Right renal cortex interstitium (tissue), 3 donors: ENCODE measurements around the gene SAMD5. TPM values are rescaled to one million over a fixed set of nuclear protein-coding genes. Genes with fewer than 3 reads are reported as not detected.

Source experiments
- DNase-seq, 3 donors: peaks; one replicate each; pipeline ENCODE4 v3.0.0-alpha.2; 2013; ENCODE audit warnings: low read depth in 3 of 3, low spot score in 2 of 3
- polyA plus RNA-seq, 3 donors: library from polyadenylated mRNA; unstranded; fragments of 120-200 nt; gene quantifications; one replicate each; pipeline ENCODE4 v1.2.1, GENCODE V29; 2013; ENCODE audit not compliant: insufficient read length in 3 of 3

The SAMD5 gene
- polyA plus RNA-seq, 3 donors = 12.6 to 14.9 (median 14.4) TPM

- no peak for DNase-seq
Observed at GRCh38 chr6:147564556-147564955, 56.1 kb downstream of the SAMD5 start.

GRCh38 chr6:147566244-147566898 is 57.9 kb downstream of the SAMD5 start:
- DNase-seq = no peak

GRCh38 chr6:147567141-147567805 is 58.8 kb downstream of the SAMD5 start:
- no peak for DNase-seq

GRCh38 chr6:147569788-147570187 is 61.3 kb downstream of the SAMD5 start:
- no peak for DNase-seq

- DNase-seq = no peak
Observed at GRCh38 chr6:147570681-147571080, 62.2 kb downstream of the SAMD5 start.

GRCh38 chr6:147577488-147577887 is 69.0 kb downstream of the SAMD5 start:
- DNase-seq = no peak

- no peak for DNase-seq
Observed at GRCh38 chr6:147578159-147578558, 69.7 kb downstream of the SAMD5 start.

GRCh38 chr6:147578883-147579282 is 70.4 kb downstream of the SAMD5 start:
- no peak for DNase-seq

- DNase-seq = no peak
Observed at GRCh38 chr6:147579667-147580066, 71.2 kb downstream of the SAMD5 start.

- no peak for DNase-seq
Observed at GRCh38 chr6:147582991-147583390, 74.5 kb downstream of the SAMD5 start.

GRCh38 chr6:147585256-147585655 is 76.8 kb downstream of the SAMD5 start:
- no peak for DNase-seq

GRCh38 chr6:147586044-147586443 is 77.6 kb downstream of the SAMD5 start:
- DNase-seq = no peak

GRCh38 chr6:147587907-147588306 is 79.4 kb downstream of the SAMD5 start:
- no peak for DNase-seq

- no peak for DNase-seq
Observed at GRCh38 chr6:147588469-147588868, 80.0 kb downstream of the SAMD5 start.

- no peak for DNase-seq
Observed at GRCh38 chr6:147589739-147590250, 81.3 kb downstream of the SAMD5 start.

GRCh38 chr6:147595961-147596360 is 87.5 kb downstream of the SAMD5 start:
- DNase-seq = no peak

- DNase-seq = no peak
Observed at GRCh38 chr6:147603392-147604081, 95.0 kb downstream of the SAMD5 start.

- no peak for DNase-seq
Observed at GRCh38 chr6:147604373-147604772, 95.9 kb downstream of the SAMD5 start.

GRCh38 chr6:147611992-147612391 is 103.5 kb downstream of the SAMD5 start:
- no peak for DNase-seq

- DNase-seq = no peak
Observed at GRCh38 chr6:147614501-147614900, 106.0 kb downstream of the SAMD5 start.

- DNase-seq = no peak
Observed at GRCh38 chr6:147615659-147616456, 107.4 kb downstream of the SAMD5 start.
